ENCODE measurements around the gene FMN1. TPM values are rescaled to one million over a fixed set of nuclear protein-coding genes. Genes with fewer than 3 reads are reported as not detected.

Gene FMN1
- polyA plus RNA-seq, 2 donors = 1.0 to 2.1 TPM

GRCh38 chr15:33089165-33089877 lies 105.2 kb downstream of the FMN1 start:
- Histone ChIP-seq H3K27me3 (ENCODE audit: control insufficient read depth in 1 of 2, insufficient read depth in 2 of 2, low read length in 2 of 2) (no peaks in the 10 kb centered on the region), H3K9me3 (ENCODE audit: control insufficient read depth in 2 of 2, insufficient read depth in 1 of 2, low read depth in 1 of 2, low read length in 1 of 2) (no peaks in the 10 kb centered on the region), H3K4me3 (ENCODE audit: low read depth in 1 of 2, low read length in 2 of 2) (no peak overlapping the region), H3K4me1 (ENCODE audit: control insufficient read depth in 2 of 2, insufficient read depth in 2 of 2, low read length in 1 of 2) (peaks cover 0 to 3% of the 10 kb centered on the region in 2 donors), H3K36me3 (ENCODE audit: control insufficient read depth in 2 of 2, insufficient read depth in 2 of 2, low read length in 1 of 2) (no peaks in the 10 kb centered on the region), H3K27ac (ENCODE audit: low read depth in 2 of 2, low read length in 1 of 2) (no peak overlapping the region)
- 64 to 70% methylated on average over 7 of the region's 7 CpGs for WGBS, 2 donors

- Histone ChIP-seq H3K27ac (ENCODE audit: low read depth in 2 of 2, low read length in 1 of 2) (no peak overlapping the region), H3K36me3 (ENCODE audit: control insufficient read depth in 2 of 2, insufficient read depth in 2 of 2, low read length in 1 of 2) (no peaks in the 10 kb centered on the region), H3K4me1 (ENCODE audit: control insufficient read depth in 2 of 2, insufficient read depth in 2 of 2, low read length in 1 of 2) (no peaks in the 10 kb centered on the region), H3K9me3 (ENCODE audit: control insufficient read depth in 2 of 2, insufficient read depth in 1 of 2, low read depth in 1 of 2, low read length in 1 of 2) (no peaks in the 10 kb centered on the region), H3K4me3 (ENCODE audit: low read depth in 1 of 2, low read length in 2 of 2) (no peak overlapping the region), H3K27me3 (ENCODE audit: control insufficient read depth in 1 of 2, insufficient read depth in 2 of 2, low read length in 2 of 2) (no peaks in the 10 kb centered on the region)
- WGBS, 2 donors = 22 to 23% methylated on average over 4 of the region's 4 CpGs
Observed at GRCh38 chr15:33086500-33087121, 107.9 kb downstream of the FMN1 start.

GRCh38 chr15:33084661-33085060 lies 109.9 kb downstream of the FMN1 start:
- 79 to 91% methylated on average over 4 of the region's 4 CpGs for WGBS, 2 donors
- H3K36me3 ChIP-seq (ENCODE audit: control insufficient read depth in 2 of 2, insufficient read depth in 2 of 2, low read length in 1 of 2) = no peaks in the 10 kb centered on the region
- no peak overlapping the region for H3K4me3 ChIP-seq (ENCODE audit: low read depth in 1 of 2, low read length in 2 of 2)
- H3K9me3 ChIP-seq (ENCODE audit: control insufficient read depth in 2 of 2, insufficient read depth in 1 of 2, low read depth in 1 of 2, low read length in 1 of 2) = no peaks in the 10 kb centered on the region
- no peaks in the 10 kb centered on the region for H3K27me3 ChIP-seq (ENCODE audit: control insufficient read depth in 1 of 2, insufficient read depth in 2 of 2, low read length in 2 of 2)
- no peaks in the 10 kb centered on the region for H3K4me1 ChIP-seq (ENCODE audit: control insufficient read depth in 2 of 2, insufficient read depth in 2 of 2, low read length in 1 of 2)
- H3K27ac ChIP-seq (ENCODE audit: low read depth in 2 of 2, low read length in 1 of 2) = no peak overlapping the region

- Histone ChIP-seq H3K36me3 (ENCODE audit: control insufficient read depth in 2 of 2, insufficient read depth in 2 of 2, low read length in 1 of 2) (no peaks in the 10 kb centered on the region), H3K27ac (ENCODE audit: low read depth in 2 of 2, low read length in 1 of 2) (no peak overlapping the region), H3K27me3 (ENCODE audit: control insufficient read depth in 1 of 2, insufficient read depth in 2 of 2, low read length in 2 of 2) (no peaks in the 10 kb centered on the region), H3K4me1 (ENCODE audit: control insufficient read depth in 2 of 2, insufficient read depth in 2 of 2, low read length in 1 of 2) (no peaks in the 10 kb centered on the region), H3K9me3 (ENCODE audit: control insufficient read depth in 2 of 2, insufficient read depth in 1 of 2, low read depth in 1 of 2, low read length in 1 of 2) (no peaks in the 10 kb centered on the region), H3K4me3 (ENCODE audit: low read depth in 1 of 2, low read length in 2 of 2) (no peak overlapping the region)
- 51 to 66% methylated on average over 6 of the region's 6 CpGs for WGBS, 2 donors
Observed at GRCh38 chr15:33083232-33084081, 111.1 kb downstream of the FMN1 start.

GRCh38 chr15:33080006-33080405 lies 114.5 kb downstream of the FMN1 start:
- H3K4me3 ChIP-seq (ENCODE audit: low read depth in 1 of 2, low read length in 2 of 2) = no peak overlapping the region
- H3K9me3 ChIP-seq (ENCODE audit: control insufficient read depth in 2 of 2, insufficient read depth in 1 of 2, low read depth in 1 of 2, low read length in 1 of 2) = no peaks in the 10 kb centered on the region
- H3K4me1 ChIP-seq (ENCODE audit: control insufficient read depth in 2 of 2, insufficient read depth in 2 of 2, low read length in 1 of 2) = no peaks in the 10 kb centered on the region
- no peak overlapping the region for H3K27ac ChIP-seq (ENCODE audit: low read depth in 2 of 2, low read length in 1 of 2)
- H3K36me3 ChIP-seq (ENCODE audit: control insufficient read depth in 2 of 2, insufficient read depth in 2 of 2, low read length in 1 of 2) = no peaks in the 10 kb centered on the region
- H3K27me3 ChIP-seq (ENCODE audit: control insufficient read depth in 1 of 2, insufficient read depth in 2 of 2, low read length in 2 of 2) = no peaks in the 10 kb centered on the region
- 69 to 75% methylated on average over 4 of the region's 4 CpGs for WGBS, 2 donors

- Histone ChIP-seq H3K27me3 (ENCODE audit: control insufficient read depth in 1 of 2, insufficient read depth in 2 of 2, low read length in 2 of 2) (no peaks in the 10 kb centered on the region), H3K36me3 (ENCODE audit: control insufficient read depth in 2 of 2, insufficient read depth in 2 of 2, low read length in 1 of 2) (no peaks in the 10 kb centered on the region), H3K4me1 (ENCODE audit: control insufficient read depth in 2 of 2, insufficient read depth in 2 of 2, low read length in 1 of 2) (no peaks in the 10 kb centered on the region), H3K9me3 (ENCODE audit: control insufficient read depth in 2 of 2, insufficient read depth in 1 of 2, low read depth in 1 of 2, low read length in 1 of 2) (no peaks in the 10 kb centered on the region), H3K27ac (ENCODE audit: low read depth in 2 of 2, low read length in 1 of 2) (no peak overlapping the region), H3K4me3 (ENCODE audit: low read depth in 1 of 2, low read length in 2 of 2) (no peak overlapping the region)
- 90 to 91% methylated on average over 2 of the region's 2 CpGs for WGBS, 2 donors
Observed at GRCh38 chr15:33078607-33079006, 115.9 kb downstream of the FMN1 start.

- 84 to 90% methylated on average over 7 of the region's 7 CpGs for WGBS, 2 donors
- H3K9me3 ChIP-seq (ENCODE audit: control insufficient read depth in 2 of 2, insufficient read depth in 1 of 2, low read depth in 1 of 2, low read length in 1 of 2) = no peaks in the 10 kb centered on the region
- H3K4me3 ChIP-seq (ENCODE audit: low read depth in 1 of 2, low read length in 2 of 2) = no peak overlapping the region
- H3K36me3 ChIP-seq (ENCODE audit: control insufficient read depth in 2 of 2, insufficient read depth in 2 of 2, low read length in 1 of 2) = no peaks in the 10 kb centered on the region
- no peak overlapping the region for H3K27ac ChIP-seq (ENCODE audit: low read depth in 2 of 2, low read length in 1 of 2)
- H3K4me1 ChIP-seq (ENCODE audit: control insufficient read depth in 2 of 2, insufficient read depth in 2 of 2, low read length in 1 of 2) = no peaks in the 10 kb centered on the region
- H3K27me3 ChIP-seq (ENCODE audit: control insufficient read depth in 1 of 2, insufficient read depth in 2 of 2, low read length in 2 of 2) = no peaks in the 10 kb centered on the region
Observed at GRCh38 chr15:33076937-33077336, 117.6 kb downstream of the FMN1 start.

GRCh38 chr15:33074942-33075341 lies 119.6 kb downstream of the FMN1 start:
- Histone ChIP-seq H3K36me3 (ENCODE audit: control insufficient read depth in 2 of 2, insufficient read depth in 2 of 2, low read length in 1 of 2) (no peaks in the 10 kb centered on the region), H3K4me1 (ENCODE audit: control insufficient read depth in 2 of 2, insufficient read depth in 2 of 2, low read length in 1 of 2) (no peaks in the 10 kb centered on the region), H3K27ac (ENCODE audit: low read depth in 2 of 2, low read length in 1 of 2) (no peak overlapping the region), H3K27me3 (ENCODE audit: control insufficient read depth in 1 of 2, insufficient read depth in 2 of 2, low read length in 2 of 2) (no peaks in the 10 kb centered on the region), H3K4me3 (ENCODE audit: low read depth in 1 of 2, low read length in 2 of 2) (no peak overlapping the region), H3K9me3 (ENCODE audit: control insufficient read depth in 2 of 2, insufficient read depth in 1 of 2, low read depth in 1 of 2, low read length in 1 of 2) (no peaks in the 10 kb centered on the region)
- WGBS, 2 donors = 92 to 93% methylated on average over 3 of the region's 3 CpGs

- Histone ChIP-seq H3K4me3 (ENCODE audit: low read depth in 1 of 2, low read length in 2 of 2) (no peak overlapping the region), H3K36me3 (ENCODE audit: control insufficient read depth in 2 of 2, insufficient read depth in 2 of 2, low read length in 1 of 2) (no peaks in the 10 kb centered on the region), H3K4me1 (ENCODE audit: control insufficient read depth in 2 of 2, insufficient read depth in 2 of 2, low read length in 1 of 2) (peaks cover 0 to under 1% of the 10 kb centered on the region in 2 donors), H3K9me3 (ENCODE audit: control insufficient read depth in 2 of 2, insufficient read depth in 1 of 2, low read depth in 1 of 2, low read length in 1 of 2) (no peaks in the 10 kb centered on the region), H3K27me3 (ENCODE audit: control insufficient read depth in 1 of 2, insufficient read depth in 2 of 2, low read length in 2 of 2) (no peaks in the 10 kb centered on the region), H3K27ac (ENCODE audit: low read depth in 2 of 2, low read length in 1 of 2) (no peak overlapping the region)
- 72 to 83% methylated on average over 3 of the region's 3 CpGs for WGBS, 2 donors
Observed at GRCh38 chr15:33074212-33074611, 120.3 kb downstream of the FMN1 start.

Measured in esophagus (tissue), 2 donors.